ENCODE data around the gene ATP10A.

ATP10A gene

DNA sequence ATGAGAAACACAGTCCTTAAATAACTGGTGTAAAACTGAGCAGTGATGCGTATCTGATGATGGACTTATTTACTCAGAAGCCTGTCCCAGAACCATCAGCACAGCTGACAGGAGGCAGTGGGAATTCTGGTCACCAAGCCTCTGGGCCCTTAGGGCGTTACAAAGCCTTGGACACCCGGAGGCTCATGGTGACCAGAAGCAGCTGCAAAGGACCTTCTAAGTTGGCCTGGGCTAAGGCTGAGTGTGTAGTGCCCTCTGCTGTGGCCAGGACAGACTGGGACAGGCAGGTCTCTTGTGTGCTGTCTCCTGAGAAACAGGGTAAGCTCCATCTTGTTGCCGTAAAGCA, 168.9 kb downstream of the ATP10A start:
- DNase-seq: no peak

DNA sequence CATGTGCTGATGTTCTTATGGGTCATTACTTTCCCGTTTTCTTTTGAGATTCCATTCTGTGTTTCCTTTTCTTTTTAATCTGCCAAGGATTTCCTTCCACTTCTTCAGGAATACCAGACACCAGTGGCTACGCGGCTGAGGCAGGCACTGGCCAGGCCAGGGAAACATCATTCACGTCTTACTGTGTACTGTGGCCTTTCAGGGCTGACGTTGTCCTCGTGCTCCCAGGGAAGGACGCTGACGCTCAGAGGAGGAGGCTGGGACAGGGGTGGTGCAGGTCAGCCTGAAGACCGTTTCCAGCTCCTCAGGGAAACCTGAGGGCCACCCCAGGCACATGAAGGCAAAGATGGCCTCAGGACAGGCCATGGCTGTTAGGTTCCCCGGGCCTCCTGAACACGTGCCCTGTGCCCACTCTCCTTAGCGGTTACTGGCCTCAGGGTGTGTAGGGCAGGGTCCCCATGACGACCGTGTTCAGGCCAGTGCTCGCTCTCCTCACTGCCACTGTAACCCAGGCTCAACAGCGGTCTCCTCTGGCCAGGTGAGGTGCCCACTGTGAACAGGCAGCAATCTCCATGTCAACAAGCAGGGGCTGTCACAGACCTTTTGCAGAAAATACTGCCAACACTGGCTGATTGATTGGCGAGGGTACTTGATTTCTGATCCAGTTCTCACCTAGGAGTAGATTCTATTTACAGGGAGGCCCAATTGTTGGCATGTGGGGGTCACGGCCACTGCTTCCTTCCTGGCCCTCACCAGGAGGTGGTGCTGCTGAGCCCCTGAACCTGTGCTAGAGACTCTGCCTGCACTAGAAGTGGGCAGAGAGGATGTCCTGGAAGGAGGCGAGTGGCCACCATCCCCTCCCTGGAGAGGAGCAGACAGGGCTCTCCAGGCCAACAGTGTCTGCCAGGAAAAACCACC, 169.5 kb downstream of the ATP10A start:
- no peak for DNase-seq

DNA sequence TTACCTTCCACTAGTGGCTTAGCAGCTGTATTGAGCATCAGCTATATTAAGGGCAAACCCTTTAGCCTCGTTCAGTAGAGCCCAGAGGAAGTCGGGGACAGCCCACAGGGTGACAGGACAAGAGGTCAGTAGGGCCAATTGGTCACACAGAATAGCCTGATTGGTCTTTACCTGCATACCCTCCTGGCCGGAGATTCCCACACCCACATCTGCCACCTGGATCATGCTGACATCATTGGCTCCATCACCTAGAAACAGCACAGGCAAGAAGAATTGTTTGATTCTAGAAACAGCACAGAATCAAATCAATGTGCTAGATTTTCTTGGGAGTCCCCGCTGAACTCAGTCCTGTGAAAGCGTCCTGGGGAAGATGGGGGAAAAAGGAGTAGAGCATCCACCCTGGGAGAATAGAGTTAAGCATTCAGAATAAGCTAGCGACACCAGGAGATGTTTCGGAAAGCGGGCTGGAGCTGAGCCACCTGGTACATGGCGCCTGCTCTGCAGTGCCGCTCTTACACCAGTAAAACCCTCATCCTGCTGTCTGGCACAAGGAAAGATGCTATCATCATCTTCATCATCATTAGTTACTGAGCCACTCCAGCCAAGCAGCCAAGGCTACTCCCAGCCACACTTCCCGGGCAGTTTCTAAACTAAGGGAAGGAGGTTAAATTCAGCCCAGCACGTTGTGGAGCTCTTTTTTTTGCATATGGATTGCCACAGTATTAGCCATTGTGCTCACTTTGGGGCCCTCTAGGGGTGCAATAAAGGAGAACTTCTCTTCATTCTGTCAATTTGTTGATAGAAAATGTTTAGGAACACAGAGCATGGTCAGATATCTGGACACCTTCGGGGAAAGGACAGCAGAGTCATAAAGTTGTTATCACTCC, 171.3 kb downstream of the ATP10A start:
- DNase-seq: no peak

DNA sequence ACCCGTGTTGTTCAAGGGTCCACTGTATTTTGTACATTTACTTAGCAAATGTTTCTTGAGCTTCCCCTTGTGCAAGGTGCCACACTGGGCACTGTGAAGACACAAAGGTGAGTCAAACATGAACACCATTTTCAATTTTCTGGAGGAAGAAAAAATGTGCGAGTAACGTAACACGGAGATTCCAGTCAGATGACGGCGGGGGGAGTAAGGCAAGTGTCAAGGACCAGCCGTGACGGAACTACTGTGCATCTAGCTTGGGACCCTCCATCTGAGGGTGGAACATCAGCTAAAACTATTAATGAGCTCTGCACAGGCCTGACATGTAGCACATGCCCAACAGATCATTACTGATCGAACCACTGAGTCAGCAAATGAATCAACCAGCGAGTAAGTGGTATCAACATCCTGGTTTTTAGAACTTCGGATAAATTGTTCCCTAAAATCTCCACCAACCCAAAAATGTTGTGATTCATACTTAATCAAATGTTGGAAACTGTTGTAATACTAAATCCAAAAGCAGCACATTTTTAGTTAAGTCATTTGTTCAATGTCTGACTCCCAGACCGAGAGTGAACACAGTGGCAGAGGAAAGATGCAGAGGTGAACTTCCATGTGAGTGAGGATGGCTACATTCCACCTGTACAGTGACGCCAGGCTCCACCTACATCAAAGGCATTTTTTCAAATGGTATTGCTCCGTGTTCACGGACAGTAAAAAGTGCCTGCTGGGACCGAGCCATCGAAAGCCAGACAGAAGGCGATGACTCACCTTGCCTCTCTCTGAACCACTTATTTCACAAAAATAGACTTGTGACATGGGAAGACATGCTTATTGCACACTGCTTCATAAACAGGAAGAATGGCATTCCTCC, 172.2 kb downstream of the ATP10A start:
- DNase-seq: no peak

DNA sequence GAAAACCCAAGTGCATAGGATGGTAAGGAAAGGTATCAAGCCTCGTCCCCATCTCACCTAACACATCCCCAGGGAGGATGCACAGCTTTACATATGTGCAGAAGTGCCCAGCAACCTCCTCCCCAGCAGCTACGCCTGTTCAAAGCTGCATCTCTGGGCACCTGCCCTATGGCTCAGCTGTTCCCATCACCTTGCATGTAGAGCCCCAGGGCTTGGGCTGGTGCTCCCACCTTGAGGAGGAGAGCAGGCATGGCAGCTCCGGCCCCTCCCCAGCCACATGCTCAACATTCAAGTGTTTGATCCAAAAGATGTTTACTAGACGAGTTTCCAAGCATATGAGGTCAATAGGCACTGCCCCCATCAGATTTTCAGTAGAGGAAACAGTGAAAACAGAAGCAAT, 173.5 kb downstream of the ATP10A start:
- DNase-seq: no peak

DNA sequence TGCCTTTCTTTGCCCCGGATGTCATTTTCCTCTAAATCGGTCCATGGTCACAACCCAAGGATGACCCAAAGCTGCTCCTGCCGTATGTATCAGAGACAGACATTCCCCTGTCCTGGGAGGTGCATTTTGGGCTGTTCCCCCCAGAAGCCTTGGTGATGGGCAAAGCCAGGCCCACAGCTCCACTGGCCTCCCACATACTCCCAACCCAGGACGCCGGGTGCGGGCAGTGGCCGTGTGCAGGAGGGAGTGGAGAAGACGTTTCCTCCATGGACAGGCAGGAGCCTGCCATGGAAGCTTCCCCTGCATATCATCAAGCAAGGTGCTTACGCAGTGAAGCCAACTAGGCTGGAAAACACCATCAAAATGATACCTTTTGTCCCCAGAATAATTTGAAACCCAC, 175.0 kb downstream of the ATP10A start:
- DNase-seq: no peak

DNA sequence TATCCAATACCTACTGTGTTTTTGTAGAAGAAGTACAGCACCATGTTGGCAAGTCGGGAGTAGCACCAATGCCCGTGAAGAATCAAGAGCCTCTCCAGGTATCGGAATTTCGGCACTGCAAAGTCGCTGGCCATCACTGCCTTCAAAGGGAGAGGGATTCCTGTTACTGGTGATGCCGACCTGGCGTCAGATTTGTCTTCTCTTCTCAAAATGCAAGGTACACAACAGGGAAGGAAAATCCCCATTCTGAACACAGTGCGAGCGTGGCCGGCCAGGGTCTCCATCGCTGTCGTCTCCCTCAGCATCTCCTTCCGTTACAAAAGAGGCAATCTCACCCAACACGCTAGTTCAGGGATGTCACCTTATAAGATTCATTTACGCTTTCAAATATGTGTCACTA, 175.4 kb downstream of the ATP10A start:
- no peak for DNase-seq

DNA sequence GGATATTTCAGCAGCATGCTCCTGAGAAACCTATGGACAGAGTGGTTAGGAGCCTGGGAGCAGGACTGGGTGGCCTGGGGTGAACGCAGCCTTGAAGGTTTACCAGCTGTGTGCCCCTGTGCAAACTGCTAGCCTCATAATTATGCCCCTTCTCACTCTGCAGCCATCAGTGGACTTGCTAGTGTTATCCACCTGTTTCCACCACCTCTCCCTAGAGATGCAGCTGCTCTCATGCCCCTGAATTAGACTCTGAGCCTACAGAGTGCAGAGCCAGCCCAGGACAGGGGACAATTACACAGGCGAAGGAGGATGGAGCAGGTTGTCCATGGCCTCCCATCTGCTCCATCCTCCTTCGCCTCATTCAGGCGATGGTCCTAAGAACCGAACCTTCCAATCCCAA, 175.9 kb downstream of the ATP10A start:
- no peak for DNase-seq

DNA sequence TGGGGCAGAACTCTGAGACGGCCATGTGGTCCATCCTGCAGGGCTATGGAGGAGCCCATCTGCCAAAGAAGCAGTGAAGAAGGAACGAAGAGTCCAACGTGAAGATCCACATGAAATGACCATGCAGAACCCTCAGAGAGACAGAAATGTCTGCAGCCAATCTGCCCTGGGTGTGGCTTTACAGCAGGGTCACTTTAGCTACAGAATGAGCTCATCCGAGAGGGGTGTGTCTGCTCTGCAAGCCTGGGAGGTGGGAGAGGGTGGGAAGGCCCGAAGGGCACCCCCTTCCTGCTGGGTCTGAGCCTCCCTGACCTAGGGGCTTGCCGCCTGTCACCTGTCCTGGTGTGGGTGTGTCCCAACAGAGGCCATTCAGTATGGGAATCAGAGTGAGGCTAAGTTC, 176.3 kb downstream of the ATP10A start:
- DNase-seq: no peak

DNA sequence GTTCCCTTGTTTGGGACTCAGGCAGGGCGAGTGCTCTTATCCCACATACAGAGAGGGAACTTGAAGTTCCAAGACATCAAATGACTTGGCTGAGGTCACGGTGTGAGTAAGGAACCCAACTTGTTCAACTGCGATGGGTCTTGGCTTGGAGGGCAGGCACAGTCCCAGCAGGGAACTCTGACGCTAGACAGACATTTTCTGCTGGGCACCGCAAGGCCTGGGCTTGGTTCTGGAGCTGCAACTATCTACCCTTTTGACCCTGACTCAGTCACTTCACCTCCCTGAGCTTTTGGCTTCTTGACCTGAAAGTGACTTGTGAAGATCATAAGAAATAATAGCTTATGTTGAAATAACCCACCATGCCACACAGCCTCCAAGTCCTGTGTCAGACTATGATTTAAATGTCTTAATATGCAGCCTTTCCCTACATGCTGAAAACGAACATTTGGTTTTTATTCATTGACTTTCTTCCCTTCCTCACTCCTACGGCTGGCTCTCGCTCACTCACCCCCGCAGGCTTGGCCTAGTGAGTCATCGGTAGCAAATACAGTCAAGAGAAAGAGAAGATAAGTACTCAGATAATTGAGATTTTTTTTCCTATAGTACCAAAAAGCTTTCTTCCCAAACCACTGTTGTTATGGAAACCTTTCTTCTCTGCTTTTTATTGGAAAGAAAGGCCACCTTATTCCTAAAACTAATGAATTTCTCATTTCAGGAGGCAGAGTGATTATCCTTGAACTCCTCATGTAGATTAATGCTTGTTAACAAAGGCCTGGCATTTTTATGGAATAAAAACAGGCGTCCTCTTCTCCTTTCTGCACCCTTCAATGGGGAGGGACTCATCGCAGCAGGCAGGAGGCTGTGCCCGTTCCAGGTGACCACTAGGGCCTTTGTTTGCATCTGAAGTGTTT, 178.4 kb downstream of the ATP10A start:
- DNase-seq: no peak

DNA sequence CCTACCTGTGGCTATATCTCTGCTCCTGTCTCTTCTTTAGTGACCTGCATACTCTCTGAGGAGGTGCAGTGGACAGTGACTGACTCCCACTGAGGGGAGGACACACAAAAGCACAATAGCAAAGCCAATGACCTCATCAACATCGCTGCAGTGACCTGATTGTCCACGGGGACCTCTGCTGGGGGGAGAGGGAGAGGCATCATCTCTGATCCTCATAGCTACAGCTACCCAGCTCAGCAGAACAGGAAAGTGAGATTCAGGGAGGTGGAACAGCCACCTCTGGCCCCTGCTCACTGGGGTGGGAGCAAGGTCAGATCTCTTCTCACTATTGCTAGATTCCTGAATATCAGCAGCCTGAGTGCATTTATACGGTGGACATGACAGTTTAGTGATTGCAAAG, 179.2 kb downstream of the ATP10A start:
- DNase-seq: no peak

DNA sequence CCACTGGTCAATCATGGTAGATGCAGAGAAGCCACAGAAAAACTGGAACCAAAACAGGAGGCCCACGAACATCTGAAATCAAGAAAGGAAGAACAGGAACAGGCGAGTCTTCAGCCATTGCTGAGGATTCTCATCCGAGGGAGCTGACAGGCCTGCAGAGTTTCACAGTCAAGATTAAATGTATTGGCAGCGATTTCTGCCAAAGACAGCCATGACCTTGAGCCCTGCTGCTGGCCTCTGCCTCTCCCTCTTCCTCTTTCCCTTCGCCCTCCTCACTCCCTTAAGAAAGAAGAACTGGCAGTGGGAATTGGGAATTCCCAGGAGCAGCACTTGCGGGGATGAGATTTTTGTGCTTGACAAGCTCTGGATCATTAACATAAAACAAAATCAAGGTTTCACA, 179.7 kb downstream of the ATP10A start:
- DNase-seq: no peak

DNA sequence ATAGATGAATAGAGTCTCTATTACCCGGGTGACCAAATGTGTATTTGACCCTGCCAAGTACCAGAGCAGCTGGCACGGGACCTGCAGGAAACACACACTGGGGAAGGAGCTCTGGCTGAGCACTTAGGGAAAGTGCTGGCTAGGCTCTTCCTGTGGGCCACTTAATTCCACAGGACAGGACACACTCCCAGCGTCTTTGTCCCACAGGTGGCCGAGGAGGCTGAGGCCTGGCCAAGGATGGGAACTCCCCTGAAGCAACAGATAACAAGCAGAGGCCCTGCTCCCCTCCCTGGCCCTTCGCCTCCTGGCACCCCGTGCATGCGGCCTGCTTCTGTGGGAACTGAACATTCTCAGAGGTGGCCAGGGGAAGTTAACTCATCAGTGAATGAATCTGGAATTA, 180.8 kb downstream of the ATP10A start:
- no peak for DNase-seq

DNA sequence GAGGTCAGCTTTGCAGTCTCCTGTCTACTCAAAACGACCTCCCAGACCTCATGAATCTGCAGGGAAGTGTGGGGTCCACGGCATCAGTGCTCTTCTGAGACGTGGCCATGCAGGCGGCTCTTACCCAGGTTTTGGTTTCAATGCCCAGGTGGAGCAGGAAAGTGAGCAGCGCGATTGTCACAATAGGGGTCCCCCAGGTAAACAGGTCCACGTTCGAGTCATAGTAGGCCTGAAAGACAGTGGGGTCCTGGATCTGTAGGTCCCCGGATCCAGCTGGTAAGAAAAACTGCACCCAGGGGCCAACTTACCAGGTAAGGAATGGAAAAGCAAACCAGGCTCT, 182.5 kb downstream of the ATP10A start:
- DNase-seq: no peak

DNA sequence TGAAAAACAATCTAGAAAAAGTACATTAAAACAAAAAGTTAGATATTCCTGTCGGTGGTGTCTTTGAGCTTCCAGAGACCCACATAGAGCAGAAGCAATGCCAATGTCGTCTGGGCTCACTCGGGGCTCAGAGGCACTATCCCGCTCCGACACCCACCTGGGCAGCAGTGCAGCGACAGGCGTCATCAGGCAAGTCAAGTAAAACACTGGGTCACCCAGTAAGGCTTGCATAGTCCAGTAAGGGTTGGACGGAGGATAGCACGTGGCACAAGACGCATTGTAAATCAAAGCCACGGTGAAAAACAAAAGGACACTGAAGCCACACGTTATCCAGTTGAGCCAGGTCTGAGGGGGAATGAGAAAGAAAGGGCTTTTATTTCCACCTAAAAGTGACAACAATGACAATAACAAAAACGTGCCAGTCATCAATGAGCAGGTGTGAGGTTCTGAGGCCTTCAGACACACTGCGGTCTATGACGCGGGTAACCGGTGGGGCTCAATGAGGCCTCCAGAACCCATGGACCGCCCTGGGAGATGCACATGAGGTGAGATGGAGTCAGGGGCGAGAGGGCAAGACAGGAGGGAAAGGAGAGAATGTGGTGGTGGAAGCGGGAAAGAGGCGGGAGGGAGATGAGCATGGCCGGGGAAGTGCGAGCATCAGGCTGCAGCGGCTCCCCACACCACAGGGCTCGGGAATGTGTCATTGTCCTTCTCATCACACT, 183.0 kb downstream of the ATP10A start:
- DNase-seq: no peak

DNA sequence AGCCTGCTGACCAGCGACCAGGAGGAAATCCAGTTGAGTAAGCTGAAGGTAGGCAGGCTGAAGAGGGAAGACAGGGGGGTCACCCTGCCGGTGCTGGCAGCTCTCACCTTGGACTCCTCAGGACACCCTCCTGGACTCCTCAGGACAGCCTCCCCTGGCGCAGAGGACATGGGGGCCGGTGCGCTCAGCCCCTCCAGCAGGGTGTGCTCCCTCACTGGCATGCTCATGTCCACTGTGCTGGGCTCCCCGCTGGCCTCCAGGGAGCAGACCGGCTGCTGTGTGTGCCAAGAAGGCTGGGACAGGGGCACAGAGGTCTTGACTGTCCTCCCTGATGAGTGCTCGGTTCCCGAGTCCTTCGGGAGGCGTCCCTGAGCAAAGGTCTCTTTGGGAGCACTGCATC, 183.6 kb downstream of the ATP10A start:
- DNase-seq: no peak

DNA sequence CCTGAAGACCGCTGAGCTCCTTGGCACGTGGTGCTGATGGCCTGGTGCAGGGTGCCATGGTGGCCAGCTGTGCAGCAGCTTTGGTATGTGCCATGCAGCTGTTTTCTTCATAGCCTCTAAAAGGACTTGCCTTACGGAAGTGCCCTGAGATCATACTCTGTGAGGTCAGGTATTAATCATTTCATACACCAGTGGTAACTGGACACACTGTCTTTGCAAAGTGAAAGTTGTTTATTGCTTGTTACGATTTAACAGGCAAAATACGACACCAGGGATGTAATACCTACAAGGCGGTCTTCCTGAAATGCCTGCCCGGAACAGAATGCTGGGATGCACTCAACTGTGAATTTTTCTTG, 184.6 kb downstream of the ATP10A start:
- DNase-seq: no peak

DNA sequence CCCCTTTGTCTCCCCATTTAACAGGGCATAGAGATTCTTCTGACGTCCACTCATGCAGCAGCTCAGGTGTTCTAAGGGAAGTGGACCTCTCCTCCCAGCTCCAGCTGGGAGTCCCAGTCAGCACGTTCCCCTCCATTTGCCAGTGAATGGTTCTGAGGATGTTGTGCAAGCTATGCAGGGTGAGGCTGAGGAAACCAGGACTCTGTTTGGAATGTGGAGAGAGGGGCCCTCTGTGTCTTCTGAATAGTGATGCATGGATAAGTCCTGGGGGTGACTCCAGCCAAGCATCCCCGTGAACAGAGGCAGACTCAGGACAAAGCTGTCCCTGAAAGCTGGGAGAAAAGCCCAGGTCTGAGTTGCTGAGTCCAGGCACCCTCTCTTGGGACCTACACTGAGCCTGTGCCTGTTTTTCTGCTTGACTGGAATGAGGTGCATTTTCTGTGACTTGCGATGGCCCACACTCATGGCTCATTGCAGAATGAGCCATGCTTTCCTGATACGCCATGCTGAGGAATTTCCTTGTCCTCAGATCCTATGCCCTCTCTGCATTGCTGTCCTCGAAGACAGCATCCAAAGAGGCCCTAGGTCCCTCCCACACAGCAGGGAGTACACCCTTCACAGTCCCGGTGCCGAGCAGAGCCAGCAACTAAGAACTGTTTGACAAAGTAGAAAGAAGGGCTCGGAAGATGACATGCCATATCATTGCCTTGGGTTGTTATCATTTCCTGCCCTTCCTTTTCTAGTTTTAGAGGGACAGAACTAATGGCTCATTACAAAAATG, 185.2 kb downstream of the ATP10A start:
- no peak for DNase-seq

DNA sequence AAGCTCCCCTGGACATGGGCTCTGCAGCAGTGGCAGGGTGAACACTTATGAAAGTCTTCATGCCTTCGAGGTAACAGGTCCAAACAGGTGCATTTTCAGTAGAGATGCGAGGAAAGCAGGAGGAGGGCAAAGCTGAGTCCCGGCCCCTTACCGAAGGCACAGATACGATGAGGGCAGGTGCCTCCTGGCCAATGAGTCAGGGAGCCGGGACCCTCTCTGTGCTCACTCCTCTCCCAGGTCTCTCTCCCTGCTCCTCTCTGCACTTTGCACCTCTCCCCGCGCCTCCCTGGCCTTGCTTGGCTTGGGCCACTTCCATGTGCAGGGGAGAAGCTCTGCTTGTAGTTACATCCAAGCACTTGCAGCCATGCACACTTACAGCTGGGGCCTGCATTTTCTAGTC, 187.1 kb downstream of the ATP10A start:
- DNase-seq: no peak

DNA sequence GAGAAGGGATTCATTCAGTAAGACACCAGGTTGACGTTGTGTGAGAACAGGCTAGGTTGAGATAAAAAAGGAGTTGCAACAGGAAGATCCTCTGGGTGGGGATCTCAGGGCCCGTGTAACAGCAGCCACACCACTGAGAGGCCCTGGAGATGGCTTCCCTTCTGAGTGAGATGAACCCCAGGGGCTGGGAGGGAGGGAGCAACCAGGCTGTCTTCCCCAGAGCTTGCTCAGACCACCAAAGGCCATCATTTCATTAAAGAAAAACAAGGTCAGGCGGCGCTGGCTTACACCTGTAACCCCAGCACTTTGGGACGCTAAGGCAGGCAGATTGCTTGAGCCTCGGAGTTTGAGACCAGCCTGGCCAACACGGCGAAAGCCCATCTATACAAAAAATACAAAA, 187.7 kb downstream of the ATP10A start:
- DNase-seq: no peak

DNA sequence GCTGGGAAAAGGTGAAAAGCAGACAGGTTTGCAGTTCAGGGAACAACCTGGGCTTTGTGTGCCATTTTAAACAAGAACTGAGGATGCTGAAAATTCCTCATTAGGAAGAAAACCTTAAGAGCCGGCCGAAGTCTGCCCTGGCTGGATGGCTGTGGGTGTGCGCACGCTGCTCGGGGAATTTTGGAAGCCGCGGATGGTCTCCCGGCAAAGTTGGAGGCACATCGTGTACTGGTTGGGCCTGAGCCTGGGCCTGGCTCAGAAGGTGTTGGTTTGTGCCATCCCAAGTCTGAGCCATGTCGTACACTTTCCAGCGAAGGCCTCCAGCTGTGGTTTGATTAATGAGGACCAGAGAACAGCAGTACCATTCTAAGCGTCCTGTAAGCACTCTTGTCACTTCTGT, 188.2 kb downstream of the ATP10A start:
- no peak for DNase-seq

Data from bone marrow (tissue), 2 donors.